Mammary epithelial cell (primary cell): ENCODE data around the gene TTYH1.

Experiments
- EZH2 ChIP-seq: IDR thresholded peaks from 2 replicates; pipeline ENCODE4 v1.6.1; 2012; ENCODE audit warnings: low read length, inconsistent platforms, borderline replicate concordance
- TF ChIP-seq, protein P1 (sequence below), 2 donors: IDR thresholded peaks in 1 of 2; conservative IDR thresholded peaks in 1 of 2; 2 replicates each; pipeline ENCODE4 v1.5.1; 2011 to 2012; ENCODE audit warnings: inconsistent platforms in 2 of 2, low read length in 2 of 2, mild to moderate bottlenecking in 2 of 2, control low read depth in 1 of 2, low read depth in 1 of 2; ENCODE audit not compliant: insufficient read depth in 1 of 2; ENCODE audit errors: extremely low read depth in 1 of 2

DNA sequence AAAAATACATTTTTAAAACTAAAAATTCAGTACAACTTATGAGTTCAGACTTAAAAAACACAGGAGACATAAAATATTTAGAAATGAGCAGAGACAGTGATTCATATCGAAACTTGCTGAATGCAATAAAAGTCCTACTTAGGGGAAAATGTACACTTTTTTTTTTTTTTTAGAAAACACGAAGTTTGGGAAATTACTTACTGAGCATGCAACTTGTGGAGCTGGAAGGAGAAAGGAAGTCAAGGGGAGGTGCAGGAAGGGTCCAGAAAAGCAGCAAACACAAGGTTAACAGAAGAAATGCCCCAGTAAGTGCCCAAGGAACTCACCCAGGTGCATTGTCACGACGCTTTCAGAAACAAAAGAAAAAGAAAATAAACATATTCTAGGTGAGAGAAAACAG lies 31.9 kb upstream of the TTYH1 start:
- TF ChIP-seq, protein P1, sequence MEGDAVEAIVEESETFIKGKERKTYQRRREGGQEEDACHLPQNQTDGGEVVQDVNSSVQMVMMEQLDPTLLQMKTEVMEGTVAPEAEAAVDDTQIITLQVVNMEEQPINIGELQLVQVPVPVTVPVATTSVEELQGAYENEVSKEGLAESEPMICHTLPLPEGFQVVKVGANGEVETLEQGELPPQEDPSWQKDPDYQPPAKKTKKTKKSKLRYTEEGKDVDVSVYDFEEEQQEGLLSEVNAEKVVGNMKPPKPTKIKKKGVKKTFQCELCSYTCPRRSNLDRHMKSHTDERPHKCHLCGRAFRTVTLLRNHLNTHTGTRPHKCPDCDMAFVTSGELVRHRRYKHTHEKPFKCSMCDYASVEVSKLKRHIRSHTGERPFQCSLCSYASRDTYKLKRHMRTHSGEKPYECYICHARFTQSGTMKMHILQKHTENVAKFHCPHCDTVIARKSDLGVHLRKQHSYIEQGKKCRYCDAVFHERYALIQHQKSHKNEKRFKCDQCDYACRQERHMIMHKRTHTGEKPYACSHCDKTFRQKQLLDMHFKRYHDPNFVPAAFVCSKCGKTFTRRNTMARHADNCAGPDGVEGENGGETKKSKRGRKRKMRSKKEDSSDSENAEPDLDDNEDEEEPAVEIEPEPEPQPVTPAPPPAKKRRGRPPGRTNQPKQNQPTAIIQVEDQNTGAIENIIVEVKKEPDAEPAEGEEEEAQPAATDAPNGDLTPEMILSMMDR (conservative IDR thresholded peaks at IDR 0.05 in 1 of 2, IDR thresholded peaks at IDR 0.05 in 1 of 2; ENCODE audit: extremely low read depth in 1 of 2, insufficient read depth in 1 of 2, low read depth in 1 of 2, low read length in 2 of 2), result no peak
- TF ChIP-seq EZH2, result no peak
